ENCODE results near the gene ABHD16B.

ABHD16B gene

DNA sequence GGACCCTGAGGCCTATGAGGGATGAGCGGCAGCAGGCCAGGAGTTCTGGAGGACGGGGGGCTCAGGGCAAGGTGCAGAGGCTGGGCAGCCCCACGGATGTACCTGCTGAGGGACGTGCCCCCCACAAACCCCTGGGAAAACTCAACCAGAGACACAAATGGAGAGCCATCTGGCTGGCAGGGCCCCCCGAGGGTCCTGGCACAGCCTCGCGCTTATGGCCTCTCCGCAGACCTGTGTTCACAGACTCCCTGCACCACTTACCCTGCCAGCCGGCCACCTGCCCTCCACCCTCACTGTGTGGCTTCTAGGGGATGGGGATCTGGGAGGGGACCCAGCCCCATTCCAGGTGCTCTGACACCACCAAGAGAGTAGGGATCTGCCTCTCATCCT lies 26.8 kb upstream of the ABHD16B start:
- no peak overlapping the region for H3K4me3 ChIP-seq (ENCODE audit: low read depth, low read length)
- TF ChIP-seq, protein P1, sequence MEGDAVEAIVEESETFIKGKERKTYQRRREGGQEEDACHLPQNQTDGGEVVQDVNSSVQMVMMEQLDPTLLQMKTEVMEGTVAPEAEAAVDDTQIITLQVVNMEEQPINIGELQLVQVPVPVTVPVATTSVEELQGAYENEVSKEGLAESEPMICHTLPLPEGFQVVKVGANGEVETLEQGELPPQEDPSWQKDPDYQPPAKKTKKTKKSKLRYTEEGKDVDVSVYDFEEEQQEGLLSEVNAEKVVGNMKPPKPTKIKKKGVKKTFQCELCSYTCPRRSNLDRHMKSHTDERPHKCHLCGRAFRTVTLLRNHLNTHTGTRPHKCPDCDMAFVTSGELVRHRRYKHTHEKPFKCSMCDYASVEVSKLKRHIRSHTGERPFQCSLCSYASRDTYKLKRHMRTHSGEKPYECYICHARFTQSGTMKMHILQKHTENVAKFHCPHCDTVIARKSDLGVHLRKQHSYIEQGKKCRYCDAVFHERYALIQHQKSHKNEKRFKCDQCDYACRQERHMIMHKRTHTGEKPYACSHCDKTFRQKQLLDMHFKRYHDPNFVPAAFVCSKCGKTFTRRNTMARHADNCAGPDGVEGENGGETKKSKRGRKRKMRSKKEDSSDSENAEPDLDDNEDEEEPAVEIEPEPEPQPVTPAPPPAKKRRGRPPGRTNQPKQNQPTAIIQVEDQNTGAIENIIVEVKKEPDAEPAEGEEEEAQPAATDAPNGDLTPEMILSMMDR (IDR thresholded peaks at IDR 0.05; ENCODE audit: low read depth, low read length, missing control alignments) = no peak
- DNase-seq (ENCODE audit: low read depth) = no peak

DNA sequence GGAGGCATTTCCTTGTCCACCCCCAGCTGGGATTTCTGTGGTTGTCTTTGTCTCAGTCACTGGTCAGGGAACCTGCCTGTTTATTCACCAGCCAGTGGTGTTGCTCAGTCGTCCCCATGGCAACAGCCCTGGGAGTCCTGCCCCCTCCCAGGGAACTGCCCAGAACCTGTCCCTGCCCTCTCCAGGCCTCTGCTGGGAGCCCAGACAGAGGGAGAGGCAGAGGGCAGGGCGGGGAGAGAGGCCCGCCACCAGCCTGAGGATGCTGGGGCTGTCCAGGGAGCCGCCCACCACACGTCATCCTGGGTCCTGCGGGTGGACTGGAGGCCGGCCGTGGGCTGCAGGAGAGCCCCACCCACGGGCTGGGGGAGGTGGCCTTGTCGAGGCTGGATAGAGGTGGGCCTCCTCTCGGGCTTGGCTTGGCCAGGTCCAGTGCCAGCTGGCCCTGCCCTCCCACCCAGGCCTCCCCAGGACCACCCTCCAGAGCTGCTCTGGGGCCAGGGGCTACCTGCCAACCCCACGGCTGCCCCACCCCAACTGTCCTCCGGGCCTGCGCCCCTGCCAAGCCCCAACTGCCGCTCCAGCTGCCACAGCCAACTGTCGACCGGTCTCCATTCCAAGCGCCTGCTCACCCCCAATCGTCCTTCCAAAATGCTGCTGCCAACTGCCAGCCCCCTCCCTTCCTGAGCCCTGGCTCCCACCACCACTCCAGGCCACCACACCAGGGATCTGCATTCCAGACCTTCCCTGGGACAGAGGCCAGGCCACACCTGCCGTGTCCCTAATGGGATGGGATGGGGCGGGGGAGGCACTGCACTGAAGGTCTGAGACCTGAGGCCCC lies 26.1 kb upstream of the ABHD16B start:
- no peak for DNase-seq (ENCODE audit: low read depth)
- TF ChIP-seq, protein P1 (IDR thresholded peaks at IDR 0.05; ENCODE audit: low read depth, low read length, missing control alignments) = no peak
- H3K4me3 ChIP-seq (ENCODE audit: low read depth, low read length) = no peak overlapping the region

DNA sequence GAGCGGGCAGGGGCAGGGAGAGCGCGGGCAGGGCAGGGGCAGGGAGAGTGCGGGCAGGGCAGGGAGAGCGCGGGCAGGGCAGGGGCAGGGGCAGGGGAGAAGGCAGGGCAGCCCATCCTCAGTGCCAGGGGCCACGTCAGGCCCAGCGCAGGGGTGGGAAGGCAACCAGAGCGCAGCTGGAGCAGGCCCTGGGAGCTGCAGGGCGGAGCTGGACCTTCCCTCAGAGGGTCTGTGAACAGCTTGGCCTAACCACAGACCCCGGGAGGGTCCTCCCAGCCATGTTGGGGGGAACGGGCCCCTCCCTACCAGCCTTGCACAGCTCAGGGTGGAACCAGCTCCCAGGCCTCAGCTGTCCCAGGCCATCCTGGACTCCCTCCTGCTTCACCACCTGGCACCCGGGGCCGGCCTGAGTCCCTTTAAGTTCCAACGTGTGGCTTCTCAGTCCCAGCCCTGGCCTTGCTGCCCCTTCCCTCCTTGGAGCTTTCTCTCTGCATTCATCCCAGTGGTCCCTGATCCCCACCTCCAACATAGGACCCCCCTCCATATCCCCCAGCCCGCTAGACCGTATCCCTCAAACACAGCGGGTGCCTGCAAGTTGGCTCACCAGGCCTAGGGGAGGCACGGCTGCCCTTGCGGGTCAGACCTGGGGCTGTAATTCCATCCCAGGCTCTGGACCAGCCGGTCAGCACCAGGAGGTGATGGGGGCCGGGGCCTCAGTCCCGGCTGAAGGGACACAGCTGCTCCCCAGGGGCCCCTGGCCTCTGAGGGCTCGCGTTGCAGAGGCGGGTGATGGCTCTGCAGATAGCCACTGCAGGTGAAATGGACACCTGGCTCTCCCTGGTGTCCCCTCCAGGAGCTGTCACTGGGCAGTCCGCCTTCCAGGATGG lies 24.6 kb upstream of the ABHD16B start:
- TF ChIP-seq, protein P1 (IDR thresholded peaks at IDR 0.05; ENCODE audit: low read depth, low read length, missing control alignments) = no peak
- no peak overlapping the region for H3K4me3 ChIP-seq (ENCODE audit: low read depth, low read length)
- no peak for DNase-seq (ENCODE audit: low read depth)

DNA sequence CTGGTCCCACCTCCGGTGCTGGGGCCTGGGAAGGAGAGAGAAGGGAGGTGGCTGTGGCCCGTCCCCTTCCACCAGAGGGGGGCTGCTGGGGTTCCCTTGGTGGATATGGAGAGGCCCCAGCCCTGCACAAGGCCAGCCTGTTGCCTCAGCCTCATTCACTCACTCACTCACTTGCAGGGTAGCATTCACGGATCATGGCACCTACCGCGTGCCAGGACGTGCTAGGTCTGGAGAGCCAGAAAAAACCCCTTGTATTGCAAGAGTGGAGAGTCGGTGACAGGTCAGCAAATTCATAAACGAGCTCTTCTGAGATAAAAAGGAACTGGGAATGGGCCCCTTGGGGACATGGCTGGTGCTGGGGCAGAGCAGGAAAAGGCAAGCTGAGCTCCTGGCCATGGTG lies 23.8 kb upstream of the ABHD16B start:
- TF ChIP-seq, protein P1 (IDR thresholded peaks at IDR 0.05; ENCODE audit: low read depth, low read length, missing control alignments) = no peak
- no peak overlapping the region for H3K4me3 ChIP-seq (ENCODE audit: low read depth, low read length)
- DNase-seq (ENCODE audit: low read depth) = no peak

DNA sequence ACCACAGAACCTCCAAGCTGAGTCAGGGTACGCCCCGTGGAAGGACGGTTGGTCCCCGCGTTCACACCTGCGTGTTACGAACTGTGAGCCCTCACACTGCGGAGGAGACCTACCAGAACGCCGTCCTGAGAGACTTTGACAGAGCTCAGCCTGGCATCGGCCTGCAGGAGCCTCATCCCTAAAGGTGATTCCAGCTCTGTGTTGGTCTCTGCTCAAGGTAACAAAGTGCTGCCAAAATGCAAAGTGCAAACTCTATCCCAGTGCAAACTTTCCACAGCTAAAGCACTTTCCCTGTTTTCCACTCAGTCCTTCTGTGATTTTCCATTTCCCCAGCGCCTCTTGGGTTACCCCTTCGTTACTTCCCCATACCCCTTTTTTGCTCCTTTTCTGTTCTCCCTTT lies 21.7 kb upstream of the ABHD16B start:
- H3K4me3 ChIP-seq (ENCODE audit: low read depth, low read length) = no peak overlapping the region
- TF ChIP-seq, protein P1 (IDR thresholded peaks at IDR 0.05; ENCODE audit: low read depth, low read length, missing control alignments) = no peak
- no peak for DNase-seq (ENCODE audit: low read depth)

DNA sequence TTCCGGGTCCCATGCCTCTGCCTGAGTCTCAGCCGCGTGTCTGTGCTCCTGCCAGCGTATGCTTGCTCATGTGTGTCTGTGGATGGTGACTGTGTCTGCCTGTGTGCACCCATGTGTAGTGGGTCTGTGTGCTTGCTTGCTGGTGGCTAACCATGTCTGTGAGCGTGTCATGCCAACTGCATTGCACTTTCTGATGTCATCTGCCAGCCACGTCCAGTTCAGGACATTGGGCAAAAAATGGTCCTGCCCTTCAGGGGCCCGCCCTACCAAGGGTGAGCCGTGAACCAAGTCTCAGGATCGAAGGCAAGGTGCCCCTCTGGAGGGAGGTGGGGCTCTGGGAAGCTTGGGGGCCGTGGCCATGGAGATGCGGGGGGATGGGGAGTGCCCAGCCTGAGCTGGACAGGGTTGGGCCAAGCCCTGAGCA lies 20.9 kb upstream of the ABHD16B start:
- TF ChIP-seq, protein P1 (IDR thresholded peaks at IDR 0.05; ENCODE audit: low read depth, low read length, missing control alignments) = no peak
- H3K4me3 ChIP-seq (ENCODE audit: low read depth, low read length) = no peak overlapping the region
- DNase-seq (ENCODE audit: low read depth) = no peak
